ENCODE data around the gene DMP1. TPM values are rescaled to one million over a fixed set of nuclear protein-coding genes. Genes with fewer than 3 reads are reported as not detected.

Gene DMP1
- total and polyA plus RNA-seq, 2 of the 13 experiments (the other 11 are each of a cell fraction or from before 2014, with no cell fraction given) = not detected

GRCh38 chr4:87659247-87659931 lies 9.3 kb downstream of the DMP1 start:
- Histone ChIP-seq H3K4me2 (ENCODE audit: low read depth, low read length) (no peak overlapping the region), H3K9me3 (ENCODE audit: low read length) (no peaks in the 10 kb centered on the region), H3K36me3 (replicated peaks in 1 of 2; ENCODE audit: control insufficient read depth in 1 of 2, insufficient read depth in 2 of 2, low read length in 2 of 2) (no peaks in the 10 kb centered on the region), H3K27me3 (ENCODE audit: control insufficient read depth in 1 of 2, insufficient read depth in 2 of 2, low read length in 2 of 2) (peaks cover 2 to 4% of the 10 kb centered on the region in 2 experiments; a peak in 1 of 5 replicates), H3K9ac (ENCODE audit: insufficient read depth, low read depth, low read length) (no peak overlapping the region), H3K4me3 (replicated peaks in 1 of 3; ENCODE audit: insufficient read depth in 1 of 3, low read depth in 2 of 3, low read length in 3 of 3) (no peak overlapping the region), H3K79me2 (ENCODE audit: insufficient read depth, low read length) (no peaks in the 10 kb centered on the region), H3K4me1 (ENCODE audit: insufficient read depth, low read length) (no peaks in the 10 kb centered on the region), H3K27ac (ENCODE audit: extremely low read length, insufficient read depth, low read length) (no peak overlapping the region), H2AFZ (ENCODE audit: low read length) (no peak overlapping the region), H4K20me1 (ENCODE audit: insufficient read depth, low read length) (no peaks in the 10 kb centered on the region)
- FAIRE-seq = no peak
- BruUV-seq (replicated peaks) = no TSS peak
- intact Hi-C loops (cut with micrococcal nuclease; ENCODE audit: unreplicated experiment) = no loop called here
- 9% methylated on average over 3 of the region's 3 CpGs for WGBS (ENCODE audit: low lambda C conversion rate)
- POLR2A ChIA-PET = no interaction called here
- no peak for DNase-seq (ENCODE audit: low spot score)
- TF ChIP-seq RCOR2 (CRISPR knock-in tag; IDR thresholded peaks at IDR 0.05) (no peak), MATR3 (CRISPR knock-in tag; IDR thresholded peaks at IDR 0.05) (no peak)
- CTCF ChIA-PET (ENCODE audit: low intra/inter-chr PET ratio, low total read pairs) = no interaction called here
- in situ Hi-C loops (cut with HindIII; ENCODE audit: extremely low pct_ligation_motif_present, low pct_unique_long_range_greater_than_20kb) = no loop called here
- no peak for ATAC-seq

DNA sequence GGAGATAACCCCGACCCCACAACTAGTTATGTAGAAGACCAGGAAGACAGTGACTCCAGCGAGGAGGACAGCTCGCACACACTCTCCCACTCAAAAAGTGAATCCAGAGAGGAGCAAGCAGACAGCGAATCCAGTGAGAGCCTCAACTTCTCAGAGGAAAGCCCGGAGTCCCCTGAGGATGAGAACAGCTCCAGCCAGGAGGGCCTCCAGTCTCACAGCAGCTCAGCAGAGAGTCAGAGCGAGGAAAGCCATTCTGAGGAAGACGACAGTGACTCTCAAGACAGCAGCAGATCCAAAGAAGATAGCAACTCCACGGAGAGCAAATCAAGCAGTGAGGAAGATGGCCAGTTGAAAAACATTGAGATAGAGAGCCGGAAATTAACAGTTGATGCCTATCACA lies 12.8 kb downstream of the DMP1 start:
- no TSS peak for BruUV-seq (replicated peaks)
- no peak for DNase-seq (ENCODE audit: low spot score)
- H3K9me3 ChIP-seq (ENCODE audit: low read length) = no peaks in the 10 kb centered on the region
- H3K27me3 ChIP-seq (ENCODE audit: control insufficient read depth in 1 of 2, insufficient read depth in 2 of 2, low read length in 2 of 2) = peaks cover 2 to 4% of the 10 kb centered on the region in 2 experiments; a peak in 1 of 5 replicates
- WGBS (ENCODE audit: low lambda C conversion rate) = 5% methylated on average over 9 of the region's 9 CpGs
- H3K79me2 ChIP-seq (ENCODE audit: insufficient read depth, low read length) = no peaks in the 10 kb centered on the region
- FAIRE-seq = no peak
- no peak overlapping the region for H3K4me2 ChIP-seq (ENCODE audit: low read depth, low read length)
- H3K4me3 ChIP-seq (replicated peaks in 1 of 3; ENCODE audit: insufficient read depth in 1 of 3, low read depth in 2 of 3, low read length in 3 of 3) = no peak overlapping the region
- POLR2A ChIA-PET = no interaction called here
- in situ Hi-C loops (cut with HindIII; ENCODE audit: extremely low pct_ligation_motif_present, low pct_unique_long_range_greater_than_20kb) = no loop called here
- CTCF ChIA-PET (ENCODE audit: low intra/inter-chr PET ratio, low total read pairs) = no interaction called here
- ATAC-seq = no peak
- no peaks in the 10 kb centered on the region for H4K20me1 ChIP-seq (ENCODE audit: insufficient read depth, low read length)
- intact Hi-C loops (cut with micrococcal nuclease; ENCODE audit: unreplicated experiment) = no loop called here
- H3K36me3 ChIP-seq (replicated peaks in 1 of 2; ENCODE audit: control insufficient read depth in 1 of 2, insufficient read depth in 2 of 2, low read length in 2 of 2) = no peaks in the 10 kb centered on the region
- no peak overlapping the region for H3K9ac ChIP-seq (ENCODE audit: insufficient read depth, low read depth, low read length)
- no peak overlapping the region for H2AFZ ChIP-seq (ENCODE audit: low read length)
- H3K27ac ChIP-seq (ENCODE audit: extremely low read length, insufficient read depth, low read length) = no peak overlapping the region
- TF ChIP-seq ELF4 (CRISPR knock-in tag; IDR thresholded peaks at IDR 0.05; ENCODE audit: borderline replicate concordance) (no peak), ZNF256 (CRISPR knock-in tag; conservative IDR thresholded peaks at IDR 0.05) (no peak), ZNF451 (CRISPR knock-in tag; IDR thresholded peaks at IDR 0.05) (no peak), ZBTB20 (CRISPR knock-in tag; IDR thresholded peaks at IDR 0.05; ENCODE audit: borderline replicate concordance, low read depth) (no peak), FOXC1 (CRISPR knock-in tag; IDR thresholded peaks at IDR 0.05; ENCODE audit: borderline replicate concordance) (no peak)
- TF ChIP-seq, protein P1, sequence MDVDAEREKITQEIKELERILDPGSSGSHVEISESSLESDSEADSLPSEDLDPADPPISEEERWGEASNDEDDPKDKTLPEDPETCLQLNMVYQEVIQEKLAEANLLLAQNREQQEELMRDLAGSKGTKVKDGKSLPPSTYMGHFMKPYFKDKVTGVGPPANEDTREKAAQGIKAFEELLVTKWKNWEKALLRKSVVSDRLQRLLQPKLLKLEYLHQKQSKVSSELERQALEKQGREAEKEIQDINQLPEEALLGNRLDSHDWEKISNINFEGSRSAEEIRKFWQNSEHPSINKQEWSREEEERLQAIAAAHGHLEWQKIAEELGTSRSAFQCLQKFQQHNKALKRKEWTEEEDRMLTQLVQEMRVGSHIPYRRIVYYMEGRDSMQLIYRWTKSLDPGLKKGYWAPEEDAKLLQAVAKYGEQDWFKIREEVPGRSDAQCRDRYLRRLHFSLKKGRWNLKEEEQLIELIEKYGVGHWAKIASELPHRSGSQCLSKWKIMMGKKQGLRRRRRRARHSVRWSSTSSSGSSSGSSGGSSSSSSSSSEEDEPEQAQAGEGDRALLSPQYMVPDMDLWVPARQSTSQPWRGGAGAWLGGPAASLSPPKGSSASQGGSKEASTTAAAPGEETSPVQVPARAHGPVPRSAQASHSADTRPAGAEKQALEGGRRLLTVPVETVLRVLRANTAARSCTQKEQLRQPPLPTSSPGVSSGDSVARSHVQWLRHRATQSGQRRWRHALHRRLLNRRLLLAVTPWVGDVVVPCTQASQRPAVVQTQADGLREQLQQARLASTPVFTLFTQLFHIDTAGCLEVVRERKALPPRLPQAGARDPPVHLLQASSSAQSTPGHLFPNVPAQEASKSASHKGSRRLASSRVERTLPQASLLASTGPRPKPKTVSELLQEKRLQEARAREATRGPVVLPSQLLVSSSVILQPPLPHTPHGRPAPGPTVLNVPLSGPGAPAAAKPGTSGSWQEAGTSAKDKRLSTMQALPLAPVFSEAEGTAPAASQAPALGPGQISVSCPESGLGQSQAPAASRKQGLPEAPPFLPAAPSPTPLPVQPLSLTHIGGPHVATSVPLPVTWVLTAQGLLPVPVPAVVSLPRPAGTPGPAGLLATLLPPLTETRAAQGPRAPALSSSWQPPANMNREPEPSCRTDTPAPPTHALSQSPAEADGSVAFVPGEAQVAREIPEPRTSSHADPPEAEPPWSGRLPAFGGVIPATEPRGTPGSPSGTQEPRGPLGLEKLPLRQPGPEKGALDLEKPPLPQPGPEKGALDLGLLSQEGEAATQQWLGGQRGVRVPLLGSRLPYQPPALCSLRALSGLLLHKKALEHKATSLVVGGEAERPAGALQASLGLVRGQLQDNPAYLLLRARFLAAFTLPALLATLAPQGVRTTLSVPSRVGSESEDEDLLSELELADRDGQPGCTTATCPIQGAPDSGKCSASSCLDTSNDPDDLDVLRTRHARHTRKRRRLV (CRISPR knock-in tag; IDR thresholded peaks at IDR 0.05) = no peak
- H3K4me1 ChIP-seq (ENCODE audit: insufficient read depth, low read length) = no peaks in the 10 kb centered on the region
